OCI-LY7 (cell line): ENCODE data around the gene CADM4.

Experiments used
- CTCF ChIP-seq: fragments of 200-600 bp; sonication (generic); conservative IDR thresholded peaks from 2 replicates; pipeline ENCODE4 v1.5.1; 2014; ENCODE audit warnings: mild to moderate bottlenecking, antibody characterized with exemption, low read length, moderate library complexity, mixed read lengths
- EZH2phosphoT487 ChIP-seq: fragments of 200-600 bp; sonication (generic); IDR thresholded peaks from 2 replicates; pipeline ENCODE4 v1.6.1; 2018; ENCODE audit warnings: low read depth, borderline replicate concordance, mild to moderate bottlenecking, mixed run types, antibody characterized with exemption, low read length, moderate library complexity, mixed read lengths

- TF ChIP-seq CTCF = no peak
- no peak for TF ChIP-seq EZH2phosphoT487
These were observed 13.6 kb downstream of the CADM4 start for GRCh38 chr19:43625918-43626579.
